Activated CD4-positive, CD25-positive, alpha-beta regulatory T cell (primary cell): ENCODE data around the gene PLBD1.

Experiments used
- DNase-seq, 4 experiments: peaks; one replicate each; lab custom pipeline; 2025; lab: John Stamatoyannopoulos, UW

The PLBD1 gene

GRCh38 chr12:14567351-14568162 lies at the start of gene PLBD1:
PLBD1 (minus strand) TSS chr12:14567883; CDS start chr12:14567696, 187 bp downstream.
- no peak for DNase-seq

GRCh38 chr12:14614704-14615121 lies 47.0 kb upstream of the PLBD1 start:
- DNase-seq, result no peak

GRCh38 chr12:14613718-14614117 lies 46.0 kb upstream of the PLBD1 start:
- DNase-seq, result no peak

GRCh38 chr12:14612898-14613445 lies 45.3 kb upstream of the PLBD1 start:
- no peak for DNase-seq

- DNase-seq, result no peak
Observed at GRCh38 chr12:14612250-14612649, 44.6 kb upstream of the PLBD1 start.

- DNase-seq, result no peak
Observed at GRCh38 chr12:14611640-14612203, 44.0 kb upstream of the PLBD1 start.

GRCh38 chr12:14607568-14607967 lies 39.9 kb upstream of the PLBD1 start:
- no peak for DNase-seq

- DNase-seq, result no peak
Observed at GRCh38 chr12:14605401-14605989, 37.8 kb upstream of the PLBD1 start.

- no peak for DNase-seq
Observed at GRCh38 chr12:14601692-14602478, 34.2 kb upstream of the PLBD1 start.

GRCh38 chr12:14597480-14597879 lies 29.8 kb upstream of the PLBD1 start:
- no peak for DNase-seq

- no peak for DNase-seq
Observed at GRCh38 chr12:14591719-14592118, 24.0 kb upstream of the PLBD1 start.

GRCh38 chr12:14589169-14590004 lies 21.7 kb upstream of the PLBD1 start:
- no peak for DNase-seq

GRCh38 chr12:14588571-14588970 lies 20.9 kb upstream of the PLBD1 start:
- DNase-seq, result no peak

- no peak for DNase-seq
Observed at GRCh38 chr12:14578646-14579045, 11.0 kb upstream of the PLBD1 start.

- DNase-seq, result no peak
Observed at GRCh38 chr12:14577344-14577743, 9.7 kb upstream of the PLBD1 start.

GRCh38 chr12:14576896-14577295 lies 9.2 kb upstream of the PLBD1 start:
- no peak for DNase-seq

- DNase-seq, result no peak
Observed at GRCh38 chr12:14575585-14575984, 7.9 kb upstream of the PLBD1 start.

- no peak for DNase-seq
Observed at GRCh38 chr12:14573118-14573517, 5.4 kb upstream of the PLBD1 start.

GRCh38 chr12:14572401-14572800 lies 4.7 kb upstream of the PLBD1 start:
- no peak for DNase-seq

GRCh38 chr12:14571779-14572178 lies 4.1 kb upstream of the PLBD1 start:
- no peak for DNase-seq

- no peak for DNase-seq
Observed at GRCh38 chr12:14570231-14570630, 2.5 kb upstream of the PLBD1 start.
